HG03135 (cell line): Measurements from ENCODE around the gene ISLR2.
"Not testable (repeated sequence)": the region's sequence is repeated elsewhere in the genome, so short reads cannot be mapped to it uniquely, and the experiment has no call there.

Source experiments
- ATAC-seq: cut with Tn5 transposase; IDR thresholded peaks from one replicate; pipeline ENCODE4 v1.9.1; 2021; ENCODE audit warnings: mild to moderate bottlenecking, moderate library complexity; ENCODE audit not compliant: unreplicated experiment

The ISLR2 gene

GRCh38 chr15:74155766-74156417 lies 25.5 kb downstream of the ISLR2 start:
- no peak for ATAC-seq

GRCh38 chr15:74156678-74157411 lies 26.5 kb downstream of the ISLR2 start:
- ATAC-seq: no peak

GRCh38 chr15:74157868-74158827 lies 27.8 kb downstream of the ISLR2 start:
- no peak for ATAC-seq

DNA sequence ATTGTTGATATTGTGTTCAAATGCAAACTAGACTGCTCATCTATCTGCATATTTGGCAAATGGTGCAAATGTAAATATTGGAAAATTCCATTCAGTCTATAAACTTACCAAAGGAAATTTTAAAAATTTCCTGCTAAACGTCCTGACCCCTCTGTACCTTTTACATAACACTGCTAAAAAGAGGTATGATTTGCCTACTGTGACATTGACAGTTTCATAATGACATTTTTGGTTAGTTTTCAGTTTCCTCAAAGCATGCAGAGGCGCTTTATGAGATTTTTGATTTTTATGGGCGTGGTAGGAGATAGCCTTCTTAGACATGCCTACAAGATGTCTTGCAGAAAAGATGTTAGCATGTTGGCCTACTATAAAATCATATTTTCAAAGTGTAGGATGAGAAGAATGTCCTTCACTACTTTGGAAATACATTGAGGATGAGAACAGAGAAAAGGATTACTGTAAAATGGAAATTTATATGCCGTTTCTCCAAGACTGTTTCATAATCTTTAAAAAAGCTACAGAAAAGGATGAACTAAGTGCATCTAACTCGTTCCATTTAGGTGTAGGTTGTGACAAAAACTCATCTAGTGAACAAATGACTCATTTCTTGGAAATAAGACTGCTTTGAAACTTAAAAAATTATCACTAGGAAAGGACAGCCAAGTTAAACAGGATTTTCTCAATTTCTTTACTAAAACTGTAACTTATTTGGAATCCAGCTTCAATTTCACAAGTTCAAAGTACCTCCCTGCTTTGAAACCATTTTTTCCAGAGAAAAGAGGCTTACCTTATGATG lies 28.7 kb downstream of the ISLR2 start:
- ATAC-seq: no peak

DNA sequence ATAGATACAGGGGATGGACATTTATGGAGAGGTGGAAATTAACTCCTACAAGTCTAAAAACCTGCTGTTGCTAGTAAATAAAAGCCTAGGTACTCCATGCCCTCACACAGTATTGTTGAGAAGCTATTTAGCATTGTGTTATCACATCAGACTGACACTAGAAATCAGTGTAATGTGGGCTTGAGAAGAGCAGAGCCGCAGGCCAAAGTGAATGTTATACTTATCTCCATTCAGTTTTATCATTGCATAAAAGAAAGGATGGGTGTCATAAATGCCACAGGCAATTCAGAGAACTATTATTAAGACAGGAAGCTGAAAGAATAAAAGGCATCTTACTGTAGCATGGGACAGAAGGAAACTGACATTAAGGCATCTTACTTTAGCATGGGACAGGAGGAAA lies 29.4 kb downstream of the ISLR2 start:
- no peak for ATAC-seq

DNA sequence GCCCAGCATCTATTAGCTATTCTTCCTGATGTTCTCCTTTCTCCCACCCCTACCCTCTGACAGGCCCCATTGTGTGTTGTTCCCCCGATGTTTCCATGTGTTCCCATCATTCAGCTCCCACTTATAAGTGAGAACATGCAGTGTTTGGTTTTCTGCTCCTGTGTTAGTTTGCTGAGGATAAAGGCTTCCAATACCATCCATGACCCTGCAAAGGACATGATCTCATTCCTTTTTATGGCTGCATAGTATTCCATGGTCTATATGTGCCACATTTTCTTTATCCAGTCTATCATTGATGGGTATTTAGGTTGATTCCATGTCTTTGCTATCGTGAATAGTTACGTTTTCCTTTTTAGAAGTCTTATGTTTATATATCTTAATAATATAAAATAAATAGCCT lies 30.0 kb downstream of the ISLR2 start:
- ATAC-seq: not testable (repeated sequence)

DNA sequence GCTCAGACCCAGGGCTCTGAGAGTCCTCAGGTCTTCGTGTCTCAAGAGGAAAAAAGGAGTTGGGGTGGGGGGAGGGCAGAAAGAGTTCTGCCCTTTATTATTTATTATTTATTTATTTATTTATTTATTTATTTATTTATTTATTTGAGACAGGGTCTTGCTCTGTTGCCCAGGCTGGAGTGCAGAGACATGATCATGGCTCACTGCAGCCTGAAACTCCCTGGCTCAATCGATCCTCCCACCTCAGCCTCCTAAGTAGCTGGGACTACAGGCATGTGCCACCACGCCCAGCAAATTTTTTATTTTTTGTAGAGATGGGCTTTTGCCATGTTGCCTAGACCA lies 31.8 kb downstream of the ISLR2 start:
- ATAC-seq: not testable (repeated sequence)

- no peak for ATAC-seq
These were observed 35.1 kb downstream of the ISLR2 start for GRCh38 chr15:74165461-74165860.

- ATAC-seq: no peak
These were observed 37.5 kb downstream of the ISLR2 start for GRCh38 chr15:74167891-74168331.

- ATAC-seq: no peak
These were observed 38.3 kb downstream of the ISLR2 start for GRCh38 chr15:74168711-74169126.

DNA sequence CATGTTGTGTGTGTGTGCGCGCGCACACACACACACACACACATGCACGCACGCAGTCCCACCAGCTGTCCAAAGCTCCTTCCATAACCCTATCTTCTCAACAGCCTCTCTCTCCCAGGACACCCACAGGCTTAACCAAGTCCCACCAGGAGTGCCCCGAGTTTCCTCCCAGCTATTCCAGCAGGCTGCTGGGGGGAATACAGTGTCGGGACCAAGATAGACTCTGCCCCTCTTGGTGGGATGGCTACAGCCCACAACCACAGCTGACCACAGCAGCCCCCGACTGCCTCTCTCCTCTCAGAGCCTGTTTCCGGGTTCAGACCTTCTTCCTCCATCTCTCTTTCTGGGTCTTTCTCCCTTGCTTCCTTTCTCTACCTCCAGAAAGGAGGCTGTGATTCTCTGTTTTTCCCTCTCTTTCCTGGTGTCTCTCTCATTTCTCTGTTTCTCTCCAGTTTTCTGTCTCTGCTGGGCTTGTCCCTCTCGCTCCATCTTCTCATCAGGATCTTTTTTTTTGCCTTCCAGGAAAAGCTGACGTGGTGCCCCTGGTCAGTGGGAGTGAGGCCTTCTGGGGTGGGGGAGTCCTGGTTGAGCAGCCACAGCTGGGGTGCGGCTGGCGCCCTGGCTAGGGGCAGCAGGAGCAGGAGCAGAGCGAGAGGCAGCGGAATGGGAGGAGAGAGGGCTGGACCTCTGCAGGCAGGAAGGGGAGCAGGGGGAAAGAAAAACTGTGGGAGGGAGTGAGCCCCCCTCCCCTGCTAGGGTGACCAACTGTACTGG lies 39.9 kb downstream of the ISLR2 start:
- no peak for ATAC-seq

- no peak for ATAC-seq
These were observed 40.6 kb downstream of the ISLR2 start for GRCh38 chr15:74170875-74171578.

- ATAC-seq: no peak
These were observed 41.7 kb downstream of the ISLR2 start for GRCh38 chr15:74171965-74172541.

DNA sequence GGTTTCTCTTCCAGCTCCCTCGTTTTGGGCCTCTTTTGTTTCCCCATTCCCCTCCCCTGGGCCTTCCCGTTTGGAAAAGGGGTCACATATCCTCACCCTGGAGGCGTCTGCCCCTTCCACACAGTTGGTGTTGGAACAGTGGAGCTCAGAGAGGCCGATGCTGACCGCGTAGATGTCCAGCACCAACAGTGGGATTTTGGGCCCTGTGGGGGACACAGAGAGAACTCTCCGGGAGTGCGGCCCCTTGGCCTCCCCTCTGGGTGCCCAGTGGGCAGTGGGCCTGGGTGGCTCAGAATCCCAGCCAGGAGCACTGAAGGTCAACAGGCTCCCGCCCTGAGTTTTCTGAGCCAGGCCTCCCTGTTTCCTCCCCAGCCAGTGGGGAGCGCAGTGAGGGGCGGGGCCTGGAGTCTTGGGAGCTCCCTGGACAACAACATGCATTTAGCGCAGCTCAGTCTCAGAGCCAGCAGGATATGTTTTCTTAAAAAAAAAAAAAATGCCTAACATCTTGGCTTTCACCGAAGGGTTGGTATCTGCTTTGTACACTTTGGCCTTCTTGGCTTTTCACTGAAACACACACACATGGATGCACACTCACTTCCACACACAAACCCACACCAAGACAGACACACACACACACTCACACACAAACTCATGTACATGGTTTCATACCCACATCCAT lies 42.5 kb downstream of the ISLR2 start:
- no peak for ATAC-seq

- no peak for ATAC-seq
These were observed 43.2 kb downstream of the ISLR2 start, which contains the start of gene ISLR for GRCh38 chr15:74173380-74174218. Gene ISLR (plus strand): TSS chr15:74173710. CDS start chr15:74174859, 1,149 bp downstream.

DNA sequence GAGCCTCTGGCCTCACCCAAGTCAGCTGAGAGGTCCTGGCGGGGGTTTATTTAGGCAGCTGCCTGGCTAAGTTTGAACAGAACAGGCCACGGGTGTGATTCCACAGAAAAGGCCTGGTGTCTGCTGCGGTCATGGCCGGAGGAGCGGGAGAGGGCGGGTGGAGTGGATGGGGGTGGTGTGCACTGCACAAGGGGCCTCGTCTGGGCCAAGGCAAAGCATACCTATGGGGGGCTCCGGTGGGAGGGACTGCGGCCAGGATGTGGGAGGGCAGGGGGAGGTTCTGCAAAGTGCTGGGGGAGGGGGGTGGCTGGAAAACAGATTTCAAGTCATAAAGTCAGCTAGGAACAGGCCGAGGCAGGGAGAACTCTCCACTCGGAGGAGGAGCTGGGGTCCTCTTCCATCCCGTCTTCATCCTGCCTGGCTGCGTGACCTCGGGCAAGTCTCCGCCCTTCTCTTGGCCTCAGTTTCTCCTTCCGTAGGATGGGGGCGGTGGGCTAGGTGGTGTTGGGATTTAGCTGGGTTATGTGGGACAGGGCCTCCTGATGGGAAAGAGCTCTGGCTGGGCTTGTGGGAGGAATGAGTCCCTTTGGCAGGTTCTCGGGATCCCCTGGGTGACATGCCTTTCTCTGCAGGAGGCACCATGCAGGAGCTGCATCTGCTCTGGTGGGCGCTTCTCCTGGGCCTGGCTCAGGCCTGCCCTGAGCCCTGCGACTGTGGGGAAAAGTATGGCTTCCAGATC lies 44.0 kb downstream of the ISLR2 start:
- ATAC-seq: no peak

DNA sequence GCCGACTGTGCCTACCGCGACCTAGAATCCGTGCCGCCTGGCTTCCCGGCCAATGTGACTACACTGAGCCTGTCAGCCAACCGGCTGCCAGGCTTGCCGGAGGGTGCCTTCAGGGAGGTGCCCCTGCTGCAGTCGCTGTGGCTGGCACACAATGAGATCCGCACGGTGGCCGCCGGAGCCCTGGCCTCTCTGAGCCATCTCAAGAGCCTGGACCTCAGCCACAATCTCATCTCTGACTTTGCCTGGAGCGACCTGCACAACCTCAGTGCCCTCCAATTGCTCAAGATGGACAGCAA lies 44.5 kb downstream of the ISLR2 start:
- no peak for ATAC-seq
